ENCODE results near the gene FGF21.

DNA sequence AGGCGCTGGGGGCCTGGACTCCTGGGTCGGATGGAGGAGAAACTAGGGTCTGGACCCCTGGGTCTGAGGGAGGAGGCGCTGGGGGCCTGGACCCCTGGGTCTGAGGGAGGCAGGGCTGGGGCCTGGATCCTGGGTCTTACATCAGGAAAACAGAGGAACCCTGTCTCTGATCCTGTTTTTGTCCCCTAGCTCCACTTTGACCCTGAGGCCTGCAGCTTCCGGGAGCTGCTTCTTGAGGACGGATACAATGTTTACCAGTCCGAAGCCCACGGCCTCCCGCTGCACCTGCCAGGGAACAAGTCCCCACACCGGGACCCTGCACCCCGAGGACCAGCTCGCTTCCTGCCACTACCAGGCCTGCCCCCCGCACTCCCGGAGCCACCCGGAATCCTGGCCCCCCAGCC, 2.4 kb downstream of the FGF21 start:
- no peak for TF ChIP-seq POLR2A (IDR thresholded peaks at IDR 0.05)
- TF ChIP-seq, protein P1, sequence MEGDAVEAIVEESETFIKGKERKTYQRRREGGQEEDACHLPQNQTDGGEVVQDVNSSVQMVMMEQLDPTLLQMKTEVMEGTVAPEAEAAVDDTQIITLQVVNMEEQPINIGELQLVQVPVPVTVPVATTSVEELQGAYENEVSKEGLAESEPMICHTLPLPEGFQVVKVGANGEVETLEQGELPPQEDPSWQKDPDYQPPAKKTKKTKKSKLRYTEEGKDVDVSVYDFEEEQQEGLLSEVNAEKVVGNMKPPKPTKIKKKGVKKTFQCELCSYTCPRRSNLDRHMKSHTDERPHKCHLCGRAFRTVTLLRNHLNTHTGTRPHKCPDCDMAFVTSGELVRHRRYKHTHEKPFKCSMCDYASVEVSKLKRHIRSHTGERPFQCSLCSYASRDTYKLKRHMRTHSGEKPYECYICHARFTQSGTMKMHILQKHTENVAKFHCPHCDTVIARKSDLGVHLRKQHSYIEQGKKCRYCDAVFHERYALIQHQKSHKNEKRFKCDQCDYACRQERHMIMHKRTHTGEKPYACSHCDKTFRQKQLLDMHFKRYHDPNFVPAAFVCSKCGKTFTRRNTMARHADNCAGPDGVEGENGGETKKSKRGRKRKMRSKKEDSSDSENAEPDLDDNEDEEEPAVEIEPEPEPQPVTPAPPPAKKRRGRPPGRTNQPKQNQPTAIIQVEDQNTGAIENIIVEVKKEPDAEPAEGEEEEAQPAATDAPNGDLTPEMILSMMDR (IDR thresholded peaks at IDR 0.05) = no peak
